GM12878 (cell line): ENCODE results near the gene PSMB5. TPM values are rescaled to one million over a fixed set of nuclear protein-coding genes. Genes with fewer than 3 reads are reported as not detected.

Source experiments
- ATAC-seq: fragments of 200-7000 bp; cut with Tn5 transposase; 3 replicates; pipeline ENCODE4 v1.9.1; 2020; ENCODE audit warnings: mild to moderate bottlenecking, moderate library complexity
- BruUV-seq: library from RNA; stranded (reverse); fragments of 400-500 nt; replicated peaks from 2 replicates; lab custom pipeline; 2021; lab: Mats Ljungman, UMichigan
- CTCF ChIA-PET: fragments of 300-600 bp; sonication (Branson Sonifier 250); formaldehyde crosslinking; extraction: SDS; loops from one replicate; lab custom pipeline; 2021; ENCODE audit warnings: inconsistent platforms; lab: Yijun Ruan, JAX
- POLR2A ChIA-PET: fragments of 350-600 bp; formaldehyde crosslinking; extraction: SDS; loops from one replicate; lab custom pipeline; 2021; ENCODE audit warnings: inconsistent platforms; lab: Charles Lee
- RAD21 ChIA-PET: fragments of 300-600 bp; sonication (Branson Sonifier 250); formaldehyde crosslinking; loops from one replicate; lab custom pipeline; 2023; ENCODE audit warnings: antibody characterized with exemption; ENCODE audit not compliant: unreplicated experiment; lab: Charles Lee
- SMC1A ChIA-PET: fragments of 300-600 bp; sonication (Branson Sonifier 250); formaldehyde crosslinking; loops from one replicate; lab custom pipeline; 2023; ENCODE audit not compliant: unreplicated experiment, uncharacterized antibody; lab: Charles Lee
- DNase-seq: peaks from one replicate; pipeline ENCODE4 v3.0.0-alpha.2; 2011; ENCODE audit warnings: low read depth, low spot score
- FAIRE-seq: peaks from 3 replicates; lab custom pipeline; 2011; peaks lifted over from hg19 to GRCh38; lab: Jason Lieb, UNC
- H2AFZ ChIP-seq: 2 replicates; pipeline ENCODE4 v1.6.0; 2011; ENCODE audit warnings: low read depth, low read length, control low read depth; ENCODE audit not compliant: control insufficient read depth
- H3K27ac ChIP-seq: 2 replicates; pipeline ENCODE4 v1.5.1; 2011; ENCODE audit warnings: control low read depth; ENCODE audit not compliant: control insufficient read depth, insufficient read depth
- H3K27me3 ChIP-seq, 2 experiments: replicated peaks in 1 of 2; 2 replicates each; pipeline versions ENCODE4 v1.6.0 to v1.6.1; 2011; ENCODE audit warnings: low read length in 1 of 2; ENCODE audit not compliant: control insufficient read depth in 2 of 2, insufficient read depth in 2 of 2
- H3K36me3 ChIP-seq, 2 experiments: 2 replicates each; pipeline ENCODE4 v1.5.1; 2011; ENCODE audit warnings: low read length in 1 of 2; ENCODE audit not compliant: control insufficient read depth in 2 of 2, insufficient read depth in 2 of 2
- H3K4me1 ChIP-seq: 2 replicates; pipeline ENCODE4 v1.6.1; 2011; ENCODE audit warnings: mild to moderate bottlenecking, low read length, moderate library complexity, mixed read lengths; ENCODE audit not compliant: control insufficient read depth, insufficient read depth
- H3K4me2 ChIP-seq: 2 replicates; pipeline ENCODE4 v1.6.0; 2011; ENCODE audit warnings: control low read depth; ENCODE audit not compliant: control insufficient read depth, insufficient read depth
- H3K4me3 ChIP-seq: fragments of 200-600 bp; sonication (generic); 2 replicates; pipeline ENCODE4 v1.5.1; 2016
- H3K79me2 ChIP-seq: 2 replicates; pipeline ENCODE4 v1.6.0; 2011; ENCODE audit warnings: low read length; ENCODE audit not compliant: control insufficient read depth, insufficient read depth
- H3K9ac ChIP-seq: 2 replicates; pipeline ENCODE4 v1.8.0; 2011; ENCODE audit warnings: low read length, control low read depth, mixed read lengths; ENCODE audit not compliant: control insufficient read depth, insufficient read depth
- H3K9me3 ChIP-seq: replicated peaks from 3 replicates; pipeline ENCODE4 v1.5.1; 2011; ENCODE audit warnings: mild to moderate bottlenecking, low read length; ENCODE audit not compliant: control insufficient read depth, insufficient read depth
- H4K20me1 ChIP-seq: 2 replicates; pipeline ENCODE4 v1.6.0; 2011; ENCODE audit not compliant: control insufficient read depth, insufficient read depth
- CBFB ChIP-seq: IDR thresholded peaks from 2 replicates; pipeline ENCODE4 v1.6.1; 2016; ENCODE audit warnings: antibody characterized with exemption, low read depth
- EGR1 ChIP-seq, 2 experiments: IDR thresholded peaks; 1 replicate in 1 of 2; 2 replicates in 1 of 2; pipeline ENCODE4 v1.6.1; 2011 to 2012; ENCODE audit warnings: low read depth in 2 of 2, low read length in 2 of 2, borderline replicate concordance in 1 of 2, mild to moderate bottlenecking in 1 of 2, moderate library complexity in 1 of 2
- EZH2 ChIP-seq: IDR thresholded peaks from 2 replicates; pipeline ENCODE4 v1.6.1; 2012; ENCODE audit warnings: low read depth, mild to moderate bottlenecking, control low read depth, inconsistent platforms, low read length, borderline replicate concordance; ENCODE audit not compliant: control insufficient read depth
- HDGF ChIP-seq: fragments of 450-650 bp; IDR thresholded peaks from 2 replicates; pipeline ENCODE4 v1.6.1; 2016; ENCODE audit warnings: antibody characterized with exemption
- IKZF2 ChIP-seq, 2 experiments: fragments of 450-650 bp; IDR thresholded peaks; 2 replicates each; pipeline ENCODE4 v1.6.1; 2017; ENCODE audit warnings: mild to moderate bottlenecking in 2 of 2, moderate library complexity in 2 of 2
- IRF3 ChIP-seq: fragments of 450-650 bp; IDR thresholded peaks from 2 replicates; pipeline ENCODE4 v1.6.1; 2014; ENCODE audit warnings: mild to moderate bottlenecking
- KLF5 ChIP-seq: fragments of 450-650 bp; IDR thresholded peaks from 2 replicates; pipeline ENCODE4 v1.6.1; 2014; ENCODE audit warnings: mild to moderate bottlenecking; ENCODE audit not compliant: partially characterized antibody
- MAX ChIP-seq: IDR thresholded peaks from 2 replicates; pipeline ENCODE4 v1.6.1; 2012; ENCODE audit warnings: low read depth, low read length, improper control_type of control experiment
- NR2C1 ChIP-seq: fragments of 450-650 bp; IDR thresholded peaks from 2 replicates; pipeline ENCODE4 v1.6.1; 2017; ENCODE audit warnings: antibody characterized with exemption, mild to moderate bottlenecking, moderate library complexity
- PKNOX1 ChIP-seq: fragments of 450-650 bp; IDR thresholded peaks from 2 replicates; pipeline ENCODE4 v1.6.1; 2016; ENCODE audit warnings: mild to moderate bottlenecking
- REST ChIP-seq: IDR thresholded peaks from 2 replicates; pipeline ENCODE4 v1.6.1; 2012; ENCODE audit warnings: mild to moderate bottlenecking, low read depth, low read length
- SMAD1 ChIP-seq: fragments of 450-650 bp; IDR thresholded peaks from 2 replicates; pipeline ENCODE4 v1.6.1; 2018; ENCODE audit warnings: mild to moderate bottlenecking, low read depth; ENCODE audit not compliant: partially characterized antibody
- YBX1 ChIP-seq: fragments of 450-650 bp; IDR thresholded peaks from 2 replicates; pipeline ENCODE4 v1.6.1; 2016; ENCODE audit warnings: antibody characterized with exemption
- WGBS: methylation state at CpG from one replicate; pipeline ENCODE4 v1.1.6; 2016; ENCODE audit warnings: low lambda C conversion rate; ENCODE audit not compliant: insufficient replicate concordance, insufficient coverage; ENCODE audit errors: missing lambda C conversion rate; 5-methylcytosine and 5-hydroxymethylcytosine counted together
- in situ Hi-C: fragments of 300-500 bp; cut with MboI; formaldehyde crosslinking; loops from 9 replicates; pipeline ENCODE4 v1.14.3; 2018; ENCODE audit warnings: mixed read lengths
- intact Hi-C: fragments of 100-400 bp; cut with micrococcal nuclease; formaldehyde crosslinking; loops from one replicate; pipeline ENCODE4 v1.14.2; 2022; ENCODE audit not compliant: unreplicated experiment
- polyA plus RNA-seq, 11 experiments: library from polyadenylated mRNA; depleted of rRNA in 4 of 11; unstranded in 6 of 11; stranded (reverse) in 5 of 11; fragments of >200 nt; fragmentation: Nextera tagmentation in 4 of 11; fragmentation: Illumina TruSeq in 1 of 11; extraction: Ambion mirVana in 4 of 11; extraction: Trizol in 1 of 11; gene quantifications; 1 replicate in 1 of 11; 2 replicates in 10 of 11; pipeline versions ENCODE4 v1.2.1 to v1.2.3, GENCODE V29; 2011 to 2016; ENCODE audit warnings: inconsistent platforms in 2 of 11, missing spikeins in 2 of 11, low read depth in 1 of 11
- total RNA-seq, 4 experiments: library from RNA; depleted of rRNA in 3 of 4; stranded (reverse); fragments of >200 nt in 3 of 4; fragmentation: Illumina TruSeq in 1 of 4; extraction: Trizol in 1 of 4; gene quantifications; 2 replicates each; pipeline versions ENCODE4 v1.2.1 to v1.2.3, GENCODE V29; 2013 to 2021

The PSMB5 gene
- total and polyA plus RNA-seq, 10 of the 15 experiments (the other 5 are each of a cell fraction or from before 2014, with no cell fraction given): 84.5 to 802 (median 144) TPM

GRCh38 chr14:23056956-23057756, 22.5 kb upstream of the PSMB5 start, which contains the start of gene CDH24:
CDH24 (minus strand) TSS chr14:23057520; CDS start chr14:23055733, 1,787 bp downstream.
- ATAC-seq: peak; percentile 67
- H2AFZ ChIP-seq: peak within 1 kb of the TSS; percentile 76
- no TSS peak for BruUV-seq
- CTCF ChIA-PET: interaction anchor here (0.6 to 18.3 kb wide), 43 partner anchors 9 to 1620 kb away, joined by 3 to 853 read pairs (median 5); partner anchors contain the start of genes ACIN1, AJUBA, C14orf119 and HAUS4
- no peaks in the 10 kb centered on the region for H3K27me3 ChIP-seq
- no peaks in the 10 kb centered on the region for H3K9me3 ChIP-seq
- SMC1A ChIA-PET: interaction anchor here (0.5 to 8.7 kb wide), 21 partner anchors 9 to 361 kb away, joined by 3 to 156 read pairs (median 5); partner anchors contain the start of genes HAUS4 and PRMT5
- no peaks in the 10 kb centered on the region for H4K20me1 ChIP-seq
- peaks cover 12% of the 10 kb centered on the region for H3K4me1 ChIP-seq
- H3K4me3 ChIP-seq: peak within 1 kb of the TSS; percentile 79
- peak within 1 kb of the TSS; percentile 47 for H3K9ac ChIP-seq
- RAD21 ChIA-PET: interaction anchor here (0.7 to 10.8 kb wide), 21 partner anchors 12 to 492 kb away, joined by 3 to 224 read pairs (median 5); partner anchors contain the start of genes ACIN1, AJUBA, C14orf119 and HAUS4
- H3K4me2 ChIP-seq: peak within 1 kb of the TSS; percentile 100
- peaks cover 14 to 16% of the 10 kb centered on the region in 2 experiments for H3K36me3 ChIP-seq
- WGBS: 3% methylated on average over 17 of the region's 73 CpGs
- no peak for DNase-seq
- no peak within 1 kb of the TSS for H3K27ac ChIP-seq
- intact Hi-C loops (loop anchor here (2.0 to 5.0 kb wide), 3 partner anchors 85 to 485 kb away; partner anchors contain the start of gene PRMT5), in situ Hi-C loops (no loop called here)
- H3K79me2 ChIP-seq: no peaks in the 10 kb centered on the region
- FAIRE-seq: no peak
- POLR2A ChIA-PET: interaction anchor here (0.6 to 1.4 kb wide), 7 partner anchors 38 to 99 kb away, joined by 3 to 12 read pairs (median 4); partner anchors contain the start of gene ACIN1
- TF ChIP-seq REST: no peak
- TF ChIP-seq SMAD1: no peak
- TF ChIP-seq NR2C1: no peak
- TF ChIP-seq PKNOX1: no peak
- peak; percentile 47; the same call in 1 of the 2 replicates for TF ChIP-seq HDGF
- TF ChIP-seq YBX1: 0 out of 2 replicates have a peak, but pooled peaks have one; percentile 62
- TF ChIP-seq IKZF2 (IDR thresholded peaks at IDR 0.05): peak; percentile 14 to 19; a peak in 2 of 4 replicates
- no peak for TF ChIP-seq MAX
- no peak for TF ChIP-seq KLF5
- TF ChIP-seq EGR1 (IDR thresholded peaks at IDR 0.05; ENCODE audit: borderline replicate concordance in 1 of 2, low read depth in 2 of 2, low read length in 2 of 2): peak in 1 of 2 experiments; percentile 85; a peak in 2 of 3 replicates
- no peak for TF ChIP-seq EZH2
- TF ChIP-seq CBFB: no peak
- TF ChIP-seq IRF3: no peak
